Measurements from ENCODE around the gene CDC42EP1.
A peak's percentile ranks its signal among the peaks of the same experiment; 100 is the strongest.
"Not testable (repeated sequence)": the region's sequence is repeated elsewhere in the genome, so short reads cannot be mapped to it uniquely, and the experiment has no call there.

The CDC42EP1 gene

GRCh38 chr22:37604875-37605274, 44.6 kb downstream of the CDC42EP1 start:
- no peak overlapping the region for H3K4me3 ChIP-seq (ENCODE audit: low read depth, low read length)
- TF ChIP-seq CTCF (conservative IDR thresholded peaks at IDR 0.05; ENCODE audit: low read depth, low read length): no peak
- no peak for DNase-seq (ENCODE audit: low read depth)

- peak overlapping the region; percentile 41 for H3K4me3 ChIP-seq (ENCODE audit: low read depth, low read length)
- TF ChIP-seq CTCF (conservative IDR thresholded peaks at IDR 0.05; ENCODE audit: low read depth, low read length): peak; percentile 98
- peak; percentile 72 for DNase-seq (ENCODE audit: low read depth)
Observed at GRCh38 chr22:37607010-37607934, 47.0 kb downstream of the CDC42EP1 start.

- no peak for DNase-seq (ENCODE audit: low read depth)
- peak overlapping the region; percentile 87 for H3K4me3 ChIP-seq (ENCODE audit: low read depth, low read length)
Observed at GRCh38 chr22:37607935-37608476, 47.7 kb downstream of the CDC42EP1 start.

GRCh38 chr22:37608477-37609239, 48.4 kb downstream of the CDC42EP1 start, which contains the start of gene GGA1:
TSS of gene GGA1 (plus strand) at chr22:37608834. CDS start at chr22:37608861, 27 bp downstream.
- peak; percentile 98 for DNase-seq (ENCODE audit: low read depth)
- peak within 1 kb of the TSS; percentile 87 for H3K4me3 ChIP-seq (ENCODE audit: low read depth, low read length)
- TF ChIP-seq CTCF (conservative IDR thresholded peaks at IDR 0.05; ENCODE audit: low read depth, low read length): no peak

More at GRCh38 chr22:37607935-37608476, 47.7 kb downstream of the CDC42EP1 start:
- TF ChIP-seq CTCF (conservative IDR thresholded peaks at IDR 0.05; ENCODE audit: low read depth, low read length): no peak

- peak overlapping the region; percentile 87 for H3K4me3 ChIP-seq (ENCODE audit: low read depth, low read length)
- no peak for DNase-seq (ENCODE audit: low read depth)
- TF ChIP-seq CTCF (conservative IDR thresholded peaks at IDR 0.05; ENCODE audit: low read depth, low read length): no peak
Observed at GRCh38 chr22:37609240-37610152, 49.2 kb downstream of the CDC42EP1 start.

- peak overlapping the region; percentile 87 for H3K4me3 ChIP-seq (ENCODE audit: low read depth, low read length)
- not testable (repeated sequence) for DNase-seq (ENCODE audit: low read depth)
Observed at GRCh38 chr22:37610153-37610475, 49.8 kb downstream of the CDC42EP1 start.
